Measurements from ENCODE around the gene OCIAD2. TPM values are rescaled to one million over a fixed set of nuclear protein-coding genes. Genes with fewer than 3 reads are reported as not detected.
"Not testable (repeated sequence)": the region's sequence is repeated elsewhere in the genome, so short reads cannot be mapped to it uniquely, and the experiment has no call there.

Gene OCIAD2
- polyA plus RNA-seq, 1 donor from 2014 or later: 142 TPM

- H3K4me3 Mint-ChIP-seq, H3K27me3 Mint-ChIP-seq, H3K4me1 Mint-ChIP-seq, H3K36me3 Mint-ChIP-seq, H3K9me3 Mint-ChIP-seq, H3K27ac Mint-ChIP-seq: not testable (repeated sequence)
Measured at GRCh38 chr4:48923065-48923464, 16.5 kb upstream of the OCIAD2 start.

- Mint-ChIP-seq H3K27me3 (no peaks in the 10 kb centered on the region), H3K27ac (no peak overlapping the region), H3K36me3 (no peaks in the 10 kb centered on the region), H3K4me1 (peaks cover 0 to 1% (median 0%) of the 10 kb centered on the region in 3 donors), H3K9me3 (peaks cover 0 to 2% (median 0%) of the 10 kb centered on the region in 3 donors), H3K4me3 (no peak overlapping the region)
Measured at GRCh38 chr4:48914311-48914710, 7.7 kb upstream of the OCIAD2 start.

- H3K27me3 Mint-ChIP-seq: no peaks in the 10 kb centered on the region
- no peak overlapping the region for H3K4me3 Mint-ChIP-seq
- peaks cover 0 to 1% (median 0%) of the 10 kb centered on the region in 3 donors for H3K4me1 Mint-ChIP-seq
- peaks cover 0 to 2% (median 0%) of the 10 kb centered on the region in 3 donors for H3K9me3 Mint-ChIP-seq
- H3K27ac Mint-ChIP-seq: no peak overlapping the region
- H3K36me3 Mint-ChIP-seq: no peaks in the 10 kb centered on the region
Measured at GRCh38 chr4:48913346-48913745, 6.8 kb upstream of the OCIAD2 start.

- Mint-ChIP-seq H3K4me1 (peaks cover 0 to 3% (median 0%) of the 10 kb centered on the region in 3 donors), H3K36me3 (no peaks in the 10 kb centered on the region), H3K9me3 (peaks cover 0 to 2% (median 0%) of the 10 kb centered on the region in 3 donors), H3K27ac (peak overlapping the region in 1 of 3 donors; percentile 82), H3K27me3 (no peaks in the 10 kb centered on the region), H3K4me3 (no peak overlapping the region)
Measured at GRCh38 chr4:48912349-48912748, 5.8 kb upstream of the OCIAD2 start.

GRCh38 chr4:48910511-48910910 is 3.9 kb upstream of the OCIAD2 start:
- no peak overlapping the region for H3K4me3 Mint-ChIP-seq
- peaks cover 0 to 2% (median 0%) of the 10 kb centered on the region in 3 donors for H3K9me3 Mint-ChIP-seq
- H3K36me3 Mint-ChIP-seq: no peaks in the 10 kb centered on the region
- H3K4me1 Mint-ChIP-seq: peaks cover 5 to 10% (median 7%) of the 10 kb centered on the region in 3 donors
- H3K27me3 Mint-ChIP-seq: no peaks in the 10 kb centered on the region
- H3K27ac Mint-ChIP-seq: no peak overlapping the region

GRCh38 chr4:48909697-48910096 is 3.1 kb upstream of the OCIAD2 start:
- H3K4me1 Mint-ChIP-seq: peaks cover 14 to 17% (median 14%) of the 10 kb centered on the region in 3 donors
- H3K27ac Mint-ChIP-seq: no peak overlapping the region
- peaks cover 0 to 2% (median 0%) of the 10 kb centered on the region in 3 donors for H3K9me3 Mint-ChIP-seq
- no peaks in the 10 kb centered on the region for H3K27me3 Mint-ChIP-seq
- H3K4me3 Mint-ChIP-seq: peak overlapping the region in 1 of 4 donors; percentile 8
- peaks cover 6% of the 10 kb centered on the region for H3K36me3 Mint-ChIP-seq

GRCh38 chr4:48908687-48909086 is 2.1 kb upstream of the OCIAD2 start:
- Mint-ChIP-seq H3K27ac (no peak overlapping the region), H3K4me1 (peaks cover 17 to 19% (median 18%) of the 10 kb centered on the region in 3 donors), H3K9me3 (peaks cover 0 to 2% (median 0%) of the 10 kb centered on the region in 3 donors), H3K4me3 (peak overlapping the region in 1 of 4 donors; percentile 67), H3K27me3 (no peaks in the 10 kb centered on the region), H3K36me3 (peaks cover 8% of the 10 kb centered on the region)

GRCh38 chr4:48907706-48908477 is 1.3 kb upstream of the OCIAD2 start:
- no peaks in the 10 kb centered on the region for H3K27me3 Mint-ChIP-seq
- peaks cover 0 to 2% (median 0%) of the 10 kb centered on the region in 3 donors for H3K9me3 Mint-ChIP-seq
- no peak overlapping the region for H3K27ac Mint-ChIP-seq
- H3K4me1 Mint-ChIP-seq: peaks cover 17 to 19% (median 18%) of the 10 kb centered on the region in 3 donors
- H3K4me3 Mint-ChIP-seq: peak overlapping the region in 2 of 4 donors; percentile 67 to 96
- H3K36me3 Mint-ChIP-seq: peaks cover 10% of the 10 kb centered on the region

- peaks cover 11% of the 10 kb centered on the region for H3K36me3 Mint-ChIP-seq
- H3K27ac Mint-ChIP-seq: peak overlapping the region; percentile 48 to 93 (median 50)
- H3K4me1 Mint-ChIP-seq: peaks cover 17 to 23% (median 20%) of the 10 kb centered on the region in 3 donors
- H3K9me3 Mint-ChIP-seq: no peaks in the 10 kb centered on the region
- H3K27me3 Mint-ChIP-seq: no peaks in the 10 kb centered on the region
- H3K4me3 Mint-ChIP-seq: peak overlapping the region; percentile 69 to 97 (median 94)
Measured at GRCh38 chr4:48905363-48906015, 1.1 kb downstream of the OCIAD2 start.

GRCh38 chr4:48904541-48905142 is 1.9 kb downstream of the OCIAD2 start:
- Mint-ChIP-seq H3K9me3 (no peaks in the 10 kb centered on the region), H3K4me1 (peaks cover 17 to 22% (median 22%) of the 10 kb centered on the region in 3 donors), H3K27ac (peak overlapping the region; percentile 48 to 93 (median 50)), H3K4me3 (peak overlapping the region; percentile 69 to 97 (median 88)), H3K27me3 (no peaks in the 10 kb centered on the region), H3K36me3 (peaks cover 11% of the 10 kb centered on the region)

GRCh38 chr4:48904101-48904500 is 2.5 kb downstream of the OCIAD2 start:
- peaks cover 21 to 27% (median 26%) of the 10 kb centered on the region in 3 donors for H3K4me1 Mint-ChIP-seq
- H3K27me3 Mint-ChIP-seq: no peaks in the 10 kb centered on the region
- H3K27ac Mint-ChIP-seq: no peak overlapping the region

GRCh38 chr4:48902266-48902665 is 4.3 kb downstream of the OCIAD2 start:
- H3K9me3 Mint-ChIP-seq: no peaks in the 10 kb centered on the region
- peaks cover 11% of the 10 kb centered on the region for H3K36me3 Mint-ChIP-seq
- H3K27ac Mint-ChIP-seq: no peak overlapping the region
- peaks cover 23 to 31% (median 24%) of the 10 kb centered on the region in 3 donors for H3K4me1 Mint-ChIP-seq
- no peak overlapping the region for H3K4me3 Mint-ChIP-seq
- no peaks in the 10 kb centered on the region for H3K27me3 Mint-ChIP-seq

More at GRCh38 chr4:48904101-48904500, 2.5 kb downstream of the OCIAD2 start:
- Mint-ChIP-seq H3K4me3 (peak overlapping the region in 1 of 4 donors; percentile 69), H3K9me3 (no peaks in the 10 kb centered on the region), H3K36me3 (peaks cover 11% of the 10 kb centered on the region)

GRCh38 chr4:48901196-48901595 is 5.4 kb downstream of the OCIAD2 start:
- Mint-ChIP-seq H3K27ac (no peak overlapping the region), H3K27me3 (no peaks in the 10 kb centered on the region), H3K4me1 (peaks cover 20 to 28% (median 23%) of the 10 kb centered on the region in 3 donors), H3K36me3 (peaks cover 11% of the 10 kb centered on the region), H3K9me3 (no peaks in the 10 kb centered on the region), H3K4me3 (no peak overlapping the region)

GRCh38 chr4:48899950-48900349 is 6.6 kb downstream of the OCIAD2 start:
- no peak overlapping the region for H3K27ac Mint-ChIP-seq
- H3K36me3 Mint-ChIP-seq: peaks cover 8% of the 10 kb centered on the region

GRCh38 chr4:48899432-48899749 is 7.2 kb downstream of the OCIAD2 start:
- Mint-ChIP-seq H3K27ac (peak overlapping the region in 1 of 3 donors; percentile 44), H3K36me3 (peaks cover 4% of the 10 kb centered on the region), H3K9me3 (no peaks in the 10 kb centered on the region), H3K4me3 (no peak overlapping the region), H3K4me1 (peaks cover 6 to 14% (median 7%) of the 10 kb centered on the region in 3 donors), H3K27me3 (no peaks in the 10 kb centered on the region)

More at GRCh38 chr4:48899950-48900349, 6.6 kb downstream of the OCIAD2 start:
- no peaks in the 10 kb centered on the region for H3K27me3 Mint-ChIP-seq
- H3K4me1 Mint-ChIP-seq: peaks cover 12 to 20% (median 12%) of the 10 kb centered on the region in 3 donors
- no peak overlapping the region for H3K4me3 Mint-ChIP-seq
- H3K9me3 Mint-ChIP-seq: no peaks in the 10 kb centered on the region
